Measurements from ENCODE around the gene AFDN.

Gene AFDN

DNA sequence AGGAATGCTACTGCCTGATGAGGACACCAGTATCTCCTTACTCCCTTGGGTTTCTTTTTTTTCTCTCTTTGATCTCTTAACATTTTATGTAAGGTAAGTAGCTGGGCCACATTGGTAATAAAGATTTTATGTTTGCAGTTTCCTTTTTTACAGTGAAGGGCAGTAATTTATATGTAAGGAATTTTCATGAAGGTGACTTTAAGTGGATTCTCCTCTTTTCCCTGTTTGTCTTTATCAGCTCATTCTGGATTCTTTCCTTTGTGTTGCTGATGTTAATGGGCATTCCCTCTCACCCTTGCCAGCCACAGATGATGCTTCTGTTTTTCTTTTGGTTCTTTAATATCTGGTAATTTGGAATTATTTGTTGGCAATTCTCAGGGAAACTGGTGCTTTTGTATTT, 34.7 kb downstream of the AFDN start:
- CTCF ChIA-PET = no interaction called here
- no peak for DNase-seq (ENCODE audit: extremely low spot score)
- TF ChIP-seq NFRKB (IDR thresholded peaks at IDR 0.05) (no peak), FOXA1 (IDR thresholded peaks at IDR 0.05) (no peak), ZNF384 (IDR thresholded peaks at IDR 0.05) (no peak), HDGF (IDR thresholded peaks at IDR 0.05; ENCODE audit: borderline replicate concordance) (no peak)
- POLR2A ChIA-PET = no interaction called here

DNA sequence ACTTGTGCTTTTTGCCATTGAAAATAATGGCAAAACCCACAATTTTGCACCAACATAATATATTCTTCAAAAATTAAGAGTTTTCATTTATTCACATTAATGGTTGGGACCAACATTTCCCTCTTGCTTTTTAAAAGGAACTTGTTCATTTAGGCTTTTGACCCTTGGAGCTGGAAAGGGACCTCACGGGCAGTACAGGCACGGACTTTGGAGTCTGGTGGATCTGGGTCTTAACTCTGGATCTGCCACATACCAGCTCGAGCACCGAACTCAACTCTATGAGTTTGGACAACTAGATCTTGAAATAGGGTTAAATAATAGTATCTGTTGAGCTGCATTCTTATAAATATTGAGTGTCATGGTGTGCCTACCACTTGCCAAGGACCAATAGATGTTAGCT, 37.2 kb downstream of the AFDN start:
- CTCF ChIA-PET = no interaction called here
- POLR2A ChIA-PET = no interaction called here
- TF ChIP-seq ARNT (IDR thresholded peaks at IDR 0.05) (no peak), ZNF384 (IDR thresholded peaks at IDR 0.05) (no peak)
- TF ChIP-seq, protein P1, sequence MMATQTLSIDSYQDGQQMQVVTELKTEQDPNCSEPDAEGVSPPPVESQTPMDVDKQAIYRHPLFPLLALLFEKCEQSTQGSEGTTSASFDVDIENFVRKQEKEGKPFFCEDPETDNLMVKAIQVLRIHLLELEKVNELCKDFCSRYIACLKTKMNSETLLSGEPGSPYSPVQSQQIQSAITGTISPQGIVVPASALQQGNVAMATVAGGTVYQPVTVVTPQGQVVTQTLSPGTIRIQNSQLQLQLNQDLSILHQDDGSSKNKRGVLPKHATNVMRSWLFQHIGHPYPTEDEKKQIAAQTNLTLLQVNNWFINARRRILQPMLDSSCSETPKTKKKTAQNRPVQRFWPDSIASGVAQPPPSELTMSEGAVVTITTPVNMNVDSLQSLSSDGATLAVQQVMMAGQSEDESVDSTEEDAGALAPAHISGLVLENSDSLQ (IDR thresholded peaks at IDR 0.05) = no peak
- DNase-seq (ENCODE audit: extremely low spot score) = no peak

DNA sequence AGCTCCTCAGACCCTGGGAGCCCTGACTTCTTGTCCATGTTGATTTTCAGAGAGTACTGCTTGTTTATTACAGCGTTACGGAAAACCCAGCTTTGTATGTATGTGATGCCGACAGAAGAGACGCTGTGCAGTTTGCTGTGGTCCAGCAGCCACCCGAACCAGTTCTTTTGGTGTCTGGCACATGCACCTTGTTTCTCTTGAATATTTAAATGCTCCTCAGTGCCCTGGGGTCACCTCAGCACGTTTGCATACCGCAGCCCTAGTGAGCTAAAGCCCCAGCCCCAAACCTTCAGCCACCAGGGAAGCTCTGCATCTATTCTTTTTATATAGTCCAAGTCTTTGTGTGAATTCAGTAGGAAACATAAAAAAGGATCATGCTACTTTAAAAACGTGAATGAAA, 39.9 kb downstream of the AFDN start:
- DNase-seq (ENCODE audit: extremely low spot score) = no peak
- ChIA-PET CTCF (interaction anchor here (0.7 kb wide), 1 partner anchor 37 kb away, joined by 3 read pairs; no protein-coding TSS in a partner anchor), POLR2A (no interaction called here)
- TF ChIP-seq BHLHE40 (IDR thresholded peaks at IDR 0.05; ENCODE audit: borderline replicate concordance) (no peak), TARDBP (IDR thresholded peaks at IDR 0.05) (no peak), SP1 (IDR thresholded peaks at IDR 0.05) (no peak), L3MBTL2 (conservative IDR thresholded peaks at IDR 0.05) (no peak), NFRKB (IDR thresholded peaks at IDR 0.05) (no peak), LEF1 (IDR thresholded peaks at IDR 0.05; ENCODE audit: borderline replicate concordance) (no peak), ZNF384 (IDR thresholded peaks at IDR 0.05) (no peak), ELF4 (IDR thresholded peaks at IDR 0.05) (no peak), CTBP1 (IDR thresholded peaks at IDR 0.05; ENCODE audit: borderline replicate concordance) (no peak), ARNT (IDR thresholded peaks at IDR 0.05) (no peak), FOXM1 (IDR thresholded peaks at IDR 0.05; ENCODE audit: borderline replicate concordance) (no peak), FOXA1 (IDR thresholded peaks at IDR 0.05) (no peak), SUZ12 (IDR thresholded peaks at IDR 0.05) (no peak), FOXK2 (IDR thresholded peaks at IDR 0.05) (no peak), HDGF (IDR thresholded peaks at IDR 0.05; ENCODE audit: borderline replicate concordance) (no peak)
- TF ChIP-seq, protein P1 (IDR thresholded peaks at IDR 0.05) = no peak

DNA sequence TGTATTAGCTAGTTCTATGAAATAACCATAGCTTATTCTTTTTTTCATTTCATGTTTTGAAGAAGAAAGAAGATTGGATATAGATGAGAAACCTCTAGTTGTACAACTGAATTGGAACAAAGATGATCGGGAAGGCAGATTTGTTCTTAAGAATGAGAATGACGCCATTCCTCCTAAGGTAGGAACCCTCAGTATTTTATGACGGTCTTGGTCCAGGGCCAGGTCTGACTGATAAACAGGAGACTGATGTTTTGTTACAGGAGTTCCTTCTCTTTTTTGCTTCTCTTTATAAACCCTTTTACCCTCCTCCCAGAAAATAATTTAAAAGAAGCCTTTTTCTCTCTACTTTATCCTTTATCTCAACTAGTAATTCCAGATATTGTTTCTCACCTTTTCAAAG, 43.6 kb downstream of the AFDN start:
- no peak for TF ChIP-seq HDGF (IDR thresholded peaks at IDR 0.05; ENCODE audit: borderline replicate concordance)
- TF ChIP-seq SUZ12 (IDR thresholded peaks at IDR 0.05) = no peak
- no peak for TF ChIP-seq CTBP1 (IDR thresholded peaks at IDR 0.05; ENCODE audit: borderline replicate concordance)
- TF ChIP-seq SP1 (IDR thresholded peaks at IDR 0.05) = no peak
- no peak for TF ChIP-seq FOXK2 (IDR thresholded peaks at IDR 0.05)
- TF ChIP-seq, protein P1 (IDR thresholded peaks at IDR 0.05) = no peak
- no peak for TF ChIP-seq FOXA1 (IDR thresholded peaks at IDR 0.05)
- no peak for TF ChIP-seq NFRKB (IDR thresholded peaks at IDR 0.05)
- TF ChIP-seq L3MBTL2 (conservative IDR thresholded peaks at IDR 0.05) = no peak
- TF ChIP-seq LEF1 (IDR thresholded peaks at IDR 0.05; ENCODE audit: borderline replicate concordance) = no peak
- no peak for TF ChIP-seq TARDBP (IDR thresholded peaks at IDR 0.05)
- TF ChIP-seq ELF4 (IDR thresholded peaks at IDR 0.05) = no peak
- CTCF ChIA-PET = no interaction called here
- DNase-seq (ENCODE audit: extremely low spot score) = no peak
- POLR2A ChIA-PET = no interaction called here

DNA sequence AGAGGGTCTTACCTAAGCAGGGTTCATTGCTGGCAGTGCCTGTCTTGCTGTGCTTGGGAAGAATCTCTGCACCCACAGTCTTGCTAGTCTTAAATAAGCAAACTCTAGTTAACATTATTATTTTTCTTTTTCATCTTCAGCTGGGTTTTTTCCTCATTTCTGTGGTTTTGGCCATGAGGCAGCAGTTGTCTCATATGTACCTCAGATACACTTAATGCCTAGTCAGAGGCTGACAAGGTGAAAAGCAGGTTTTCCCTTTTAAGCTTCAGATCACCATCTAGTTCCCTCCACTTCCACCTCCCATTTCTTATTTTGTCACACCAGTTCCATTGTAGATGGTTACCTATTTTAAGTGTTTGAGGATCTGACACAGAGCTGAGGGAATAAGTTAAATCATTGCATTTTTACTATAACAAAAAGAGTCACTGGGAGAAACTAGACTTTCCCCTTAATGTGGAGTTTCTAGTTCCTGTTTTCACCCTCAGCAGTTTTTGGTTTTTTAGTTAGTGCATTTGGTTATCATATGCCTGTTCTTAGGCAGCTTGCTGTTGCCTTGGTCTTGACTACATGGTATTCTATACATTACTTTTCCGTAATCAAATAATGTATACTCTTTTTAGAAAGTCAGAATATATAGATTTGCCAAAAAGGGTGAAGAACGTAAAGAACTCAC, 46.0 kb downstream of the AFDN start:
- CTCF ChIA-PET = no interaction called here
- POLR2A ChIA-PET = no interaction called here
- DNase-seq (ENCODE audit: extremely low spot score) = no peak
- no peak for TF ChIP-seq CTBP1 (IDR thresholded peaks at IDR 0.05; ENCODE audit: borderline replicate concordance)
- no peak for TF ChIP-seq FOXM1 (IDR thresholded peaks at IDR 0.05; ENCODE audit: borderline replicate concordance)
- no peak for TF ChIP-seq ELF4 (IDR thresholded peaks at IDR 0.05)
- no peak for TF ChIP-seq ZNF384 (IDR thresholded peaks at IDR 0.05)
- no peak for TF ChIP-seq LEF1 (IDR thresholded peaks at IDR 0.05; ENCODE audit: borderline replicate concordance)
- TF ChIP-seq SP1 (IDR thresholded peaks at IDR 0.05) = no peak
- TF ChIP-seq BHLHE40 (IDR thresholded peaks at IDR 0.05; ENCODE audit: borderline replicate concordance) = no peak
- TF ChIP-seq ARNT (IDR thresholded peaks at IDR 0.05) = no peak
- no peak for TF ChIP-seq NFRKB (IDR thresholded peaks at IDR 0.05)
- TF ChIP-seq L3MBTL2 (conservative IDR thresholded peaks at IDR 0.05) = no peak
- TF ChIP-seq FOXA1 (IDR thresholded peaks at IDR 0.05) = no peak
- no peak for TF ChIP-seq HDGF (IDR thresholded peaks at IDR 0.05; ENCODE audit: borderline replicate concordance)
- no peak for TF ChIP-seq FOXK2 (IDR thresholded peaks at IDR 0.05)
- no peak for TF ChIP-seq SUZ12 (IDR thresholded peaks at IDR 0.05)
- no peak for TF ChIP-seq TARDBP (IDR thresholded peaks at IDR 0.05)
- TF ChIP-seq, protein P1 (IDR thresholded peaks at IDR 0.05) = no peak
